NB4 (cell line): ENCODE measurements around the gene MUC15.

ENCODE experiments used
- MYC ChIP-seq: IDR thresholded peaks from 2 replicates; pipeline ENCODE4 v1.6.1; 2011; ENCODE audit warnings: low read depth, low read length
- POLR2A ChIP-seq: IDR thresholded peaks from 2 replicates; pipeline ENCODE4 v1.6.1; 2011; ENCODE audit warnings: mild to moderate bottlenecking; ENCODE audit not compliant: insufficient read length; ENCODE audit errors: extremely low read depth
- TF ChIP-seq, protein P1 (sequence below): IDR thresholded peaks from one replicate; pipeline ENCODE4 v1.5.1; 2012; ENCODE audit warnings: low read depth, low read length
- TF ChIP-seq, protein P2 (sequence below): IDR thresholded peaks from 2 replicates; pipeline ENCODE4 v1.6.1; 2011; ENCODE audit warnings: low read depth, low read length

DNA sequence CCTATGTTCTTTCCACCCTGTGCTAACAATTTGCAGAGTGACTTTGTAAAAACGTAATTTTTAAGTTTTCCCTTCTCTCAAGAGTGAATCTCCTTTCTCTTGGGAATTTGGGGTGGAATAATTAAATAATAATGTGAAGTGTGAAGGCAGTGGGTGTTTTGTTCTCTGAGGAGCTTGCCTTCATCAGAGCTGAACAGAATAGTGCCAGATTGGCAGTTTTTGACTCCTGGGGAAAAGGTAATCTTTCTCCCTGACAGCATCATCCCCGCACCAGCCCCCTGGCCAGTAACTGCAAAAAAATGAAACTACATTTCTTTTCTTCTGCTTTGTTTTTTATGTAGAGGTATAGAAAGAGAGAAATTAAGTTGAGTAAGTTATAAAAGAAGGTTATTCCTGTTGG is 59.9 kb downstream of the MUC15 start:
- no peak for TF ChIP-seq POLR2A
- TF ChIP-seq MYC: no peak
- TF ChIP-seq, protein P1, sequence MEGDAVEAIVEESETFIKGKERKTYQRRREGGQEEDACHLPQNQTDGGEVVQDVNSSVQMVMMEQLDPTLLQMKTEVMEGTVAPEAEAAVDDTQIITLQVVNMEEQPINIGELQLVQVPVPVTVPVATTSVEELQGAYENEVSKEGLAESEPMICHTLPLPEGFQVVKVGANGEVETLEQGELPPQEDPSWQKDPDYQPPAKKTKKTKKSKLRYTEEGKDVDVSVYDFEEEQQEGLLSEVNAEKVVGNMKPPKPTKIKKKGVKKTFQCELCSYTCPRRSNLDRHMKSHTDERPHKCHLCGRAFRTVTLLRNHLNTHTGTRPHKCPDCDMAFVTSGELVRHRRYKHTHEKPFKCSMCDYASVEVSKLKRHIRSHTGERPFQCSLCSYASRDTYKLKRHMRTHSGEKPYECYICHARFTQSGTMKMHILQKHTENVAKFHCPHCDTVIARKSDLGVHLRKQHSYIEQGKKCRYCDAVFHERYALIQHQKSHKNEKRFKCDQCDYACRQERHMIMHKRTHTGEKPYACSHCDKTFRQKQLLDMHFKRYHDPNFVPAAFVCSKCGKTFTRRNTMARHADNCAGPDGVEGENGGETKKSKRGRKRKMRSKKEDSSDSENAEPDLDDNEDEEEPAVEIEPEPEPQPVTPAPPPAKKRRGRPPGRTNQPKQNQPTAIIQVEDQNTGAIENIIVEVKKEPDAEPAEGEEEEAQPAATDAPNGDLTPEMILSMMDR: no peak
- TF ChIP-seq, protein P2, sequence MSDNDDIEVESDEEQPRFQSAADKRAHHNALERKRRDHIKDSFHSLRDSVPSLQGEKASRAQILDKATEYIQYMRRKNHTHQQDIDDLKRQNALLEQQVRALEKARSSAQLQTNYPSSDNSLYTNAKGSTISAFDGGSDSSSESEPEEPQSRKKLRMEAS: no peak
